HG02642 (cell line): ENCODE data around the gene C1QTNF12.
"Not testable (repeated sequence)": the region's sequence is repeated elsewhere in the genome, so short reads cannot be mapped to it uniquely, and the experiment has no call there.

ENCODE experiments used
- ATAC-seq: cut with Tn5 transposase; IDR thresholded peaks from one replicate; pipeline ENCODE4 v1.9.1; 2021; ENCODE audit warnings: mild to moderate bottlenecking; ENCODE audit not compliant: unreplicated experiment, poor library complexity

C1QTNF12 gene

DNA sequence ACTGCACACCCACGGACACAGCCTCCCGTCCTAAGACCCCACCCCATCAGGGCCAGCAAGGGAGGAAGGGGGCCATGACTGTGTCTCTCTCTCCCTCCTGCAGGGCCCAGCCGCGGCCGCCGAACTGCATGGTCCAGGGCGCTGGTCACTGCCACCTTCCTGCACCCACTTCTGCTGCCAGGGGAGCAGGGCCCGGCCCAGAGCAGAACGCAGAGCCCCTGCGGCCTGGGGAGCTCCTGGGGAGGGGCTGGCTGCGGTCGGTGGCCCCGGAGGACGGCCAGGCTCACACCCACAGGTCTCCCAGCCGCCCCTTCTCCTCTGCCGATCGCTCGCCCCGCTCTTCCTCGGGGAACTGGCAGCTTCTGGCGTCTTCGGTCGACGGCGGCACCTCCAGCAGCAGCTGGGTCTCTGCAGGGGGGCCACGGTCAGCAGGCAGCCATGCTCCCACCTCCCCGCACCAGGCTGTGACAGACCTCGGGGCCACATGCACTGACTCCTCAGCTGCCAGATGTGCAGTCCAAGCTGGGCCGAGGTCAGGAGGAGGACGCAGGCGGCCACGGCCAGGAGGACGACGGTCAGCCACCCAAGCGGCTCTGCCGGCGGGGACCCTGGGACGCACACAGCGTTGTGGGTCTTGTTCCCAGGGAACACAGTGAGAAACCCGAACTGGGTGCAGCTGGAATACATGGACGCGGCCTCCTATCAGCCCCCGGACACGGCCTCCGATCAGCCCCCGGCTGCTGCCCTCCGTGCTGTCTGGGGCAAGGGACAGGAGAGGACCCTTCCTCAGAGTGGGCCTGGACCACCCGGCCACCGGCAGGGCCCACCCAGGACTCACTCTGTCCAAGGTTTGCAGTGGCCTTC, 42.7 kb downstream of the C1QTNF12 start:
- no peak for ATAC-seq

GRCh38 chr1:1202831-1203560, 43.5 kb downstream of the C1QTNF12 start:
- ATAC-seq: no peak

GRCh38 chr1:1200876-1201810, 45.4 kb downstream of the C1QTNF12 start:
- ATAC-seq: peak; percentile 49

GRCh38 chr1:1199961-1200875, 46.3 kb downstream of the C1QTNF12 start:
- ATAC-seq: no peak

GRCh38 chr1:1199141-1199960, 47.2 kb downstream of the C1QTNF12 start:
- ATAC-seq: no peak

- ATAC-seq: no peak
These were observed 47.9 kb downstream of the C1QTNF12 start for GRCh38 chr1:1198423-1199140.

DNA sequence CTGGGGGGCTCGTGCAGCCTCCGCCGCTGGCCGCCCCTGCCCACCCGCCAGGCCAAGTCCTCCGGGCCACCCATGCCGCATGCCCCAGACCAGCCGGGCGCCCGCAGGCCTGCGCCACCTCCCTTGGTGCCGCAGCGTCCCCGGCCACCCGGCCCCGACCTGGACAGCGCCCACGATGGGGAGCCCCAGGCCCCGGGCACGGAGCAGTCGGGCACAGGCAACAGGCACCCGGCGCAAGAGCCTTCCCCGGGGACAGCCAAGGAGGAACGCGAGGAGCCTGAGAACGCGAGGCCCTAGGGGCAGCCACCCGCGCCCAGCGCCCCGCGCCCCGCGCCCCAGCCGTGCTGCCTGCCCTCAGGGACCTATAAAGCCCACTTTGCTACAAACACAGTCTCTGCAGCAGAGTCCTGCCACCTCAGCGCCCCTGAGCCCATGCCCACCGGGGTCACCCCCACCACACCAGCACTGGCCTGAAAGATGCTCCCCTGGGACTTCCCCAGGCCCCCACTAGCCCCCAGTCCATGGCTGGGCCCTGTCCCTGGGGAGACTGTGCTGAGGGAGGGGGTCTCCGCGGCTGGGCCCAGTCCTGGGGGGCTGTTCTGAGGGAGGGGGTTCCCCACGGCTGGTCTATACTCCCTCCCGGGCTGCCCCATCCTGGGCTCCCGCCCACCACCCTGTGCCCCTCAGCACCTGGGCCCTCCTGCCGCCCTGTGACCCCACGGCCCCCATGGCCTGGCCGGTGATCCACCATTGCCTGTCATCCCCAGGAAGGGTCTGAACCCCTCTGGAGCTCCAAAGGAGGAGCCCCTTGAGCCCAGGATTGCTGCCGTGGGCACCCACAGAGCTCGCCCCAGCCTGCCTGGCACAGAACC, 48.7 kb downstream of the C1QTNF12 start:
- ATAC-seq: no peak

- ATAC-seq: no peak
These were observed 49.4 kb downstream of the C1QTNF12 start for GRCh38 chr1:1197188-1197500.

GRCh38 chr1:1196431-1197187, 49.9 kb downstream of the C1QTNF12 start:
- ATAC-seq: no peak

DNA sequence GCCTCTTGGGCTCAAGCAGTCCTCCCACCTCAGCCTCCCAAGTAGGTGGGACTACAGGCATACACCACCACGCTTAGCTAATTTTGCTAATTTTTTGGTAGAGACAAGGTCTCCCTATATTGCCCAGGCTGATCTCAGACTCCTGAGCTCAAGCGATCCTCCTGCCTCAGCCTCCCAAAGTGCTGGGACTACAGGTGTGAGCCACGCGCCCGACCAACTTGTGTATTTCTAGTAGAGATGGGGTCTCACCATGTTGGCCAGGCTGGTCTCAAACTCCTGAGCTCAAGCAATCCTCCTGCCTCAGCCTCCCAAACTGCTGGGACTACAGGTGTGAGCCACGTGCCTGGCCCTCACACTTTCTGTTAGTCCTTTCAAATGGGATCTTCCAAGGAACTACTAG, 50.8 kb downstream of the C1QTNF12 start:
- ATAC-seq: not testable (repeated sequence)

- ATAC-seq: no peak
These were observed 51.8 kb downstream of the C1QTNF12 start for GRCh38 chr1:1194723-1195122.
